ENCODE data around the gene GPR35. TPM values are rescaled to one million over a fixed set of nuclear protein-coding genes. Genes with fewer than 3 reads are reported as not detected.

The GPR35 gene
- total RNA-seq, 1 donor from 2014 or later, result 0.82 TPM

DNA sequence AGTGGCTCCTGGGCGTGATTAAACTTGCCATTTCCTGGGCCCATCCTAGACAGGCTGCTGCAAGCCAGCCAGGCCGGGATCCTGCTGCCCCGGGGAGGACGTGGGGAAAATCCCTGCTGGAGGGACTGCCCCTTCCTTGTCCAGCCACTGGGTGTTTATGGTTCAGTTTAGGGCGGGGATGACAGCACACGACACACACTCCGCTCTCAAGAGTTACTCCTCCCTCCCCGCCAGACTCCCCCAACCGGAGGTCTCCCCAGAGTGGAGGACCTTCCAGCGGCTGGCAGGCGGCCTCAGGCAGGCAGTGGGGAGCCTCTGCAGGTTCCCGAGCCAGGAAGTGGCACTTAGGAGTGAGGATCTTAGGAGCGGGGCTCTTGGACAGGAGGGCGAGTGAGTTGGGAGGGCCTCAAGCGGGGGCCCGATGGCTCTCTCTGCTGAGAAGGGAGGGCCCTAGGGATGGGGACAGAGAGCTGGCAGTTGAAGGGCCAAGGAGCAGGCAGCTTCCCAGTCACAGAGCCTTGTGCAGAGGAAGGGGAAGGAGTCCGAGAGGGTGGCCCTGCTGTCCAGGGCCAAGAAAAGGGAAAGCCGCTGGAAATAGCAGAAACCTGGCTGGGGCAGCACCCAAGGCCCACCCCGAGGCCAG, 5.7 kb upstream of the GPR35 start:
- Histone ChIP-seq H4K20me1 (ENCODE audit: insufficient read depth, low read length) (no peaks in the 10 kb centered on the region), H3K4me3 (ENCODE audit: insufficient read depth, low read depth, low read length) (no peak overlapping the region), H3K27me3 (ENCODE audit: insufficient read depth, low read length) (no peaks in the 10 kb centered on the region), H2AFZ (ENCODE audit: low read depth, low read length) (no peak overlapping the region), H3K27ac (ENCODE audit: low read depth, low read length) (no peak overlapping the region), H3K4me2 (ENCODE audit: low read length) (no peak overlapping the region), H3K9me3 (ENCODE audit: insufficient read depth, low read depth, low read length) (no peaks in the 10 kb centered on the region), H3K4me1 (ENCODE audit: insufficient read depth, low read length) (peaks cover 3% of the 10 kb centered on the region), H3K79me2 (ENCODE audit: insufficient read depth, low read length) (no peaks in the 10 kb centered on the region), H3K9ac (ENCODE audit: low read length) (no peak overlapping the region), H3K36me3 (ENCODE audit: insufficient read depth, low read length) (no peaks in the 10 kb centered on the region)
- FAIRE-seq (no peak), DNase-seq (ENCODE audit: low read depth) (no peak)
- H3K36me3 Mint-ChIP-seq (ENCODE audit: low read depth, unreplicated experiment), result peaks cover 11% of the 10 kb centered on the region
- TF ChIP-seq EZH2 (IDR thresholded peaks at IDR 0.05; ENCODE audit: insufficient read depth, low read length), result no peak
- TF ChIP-seq, protein P1, sequence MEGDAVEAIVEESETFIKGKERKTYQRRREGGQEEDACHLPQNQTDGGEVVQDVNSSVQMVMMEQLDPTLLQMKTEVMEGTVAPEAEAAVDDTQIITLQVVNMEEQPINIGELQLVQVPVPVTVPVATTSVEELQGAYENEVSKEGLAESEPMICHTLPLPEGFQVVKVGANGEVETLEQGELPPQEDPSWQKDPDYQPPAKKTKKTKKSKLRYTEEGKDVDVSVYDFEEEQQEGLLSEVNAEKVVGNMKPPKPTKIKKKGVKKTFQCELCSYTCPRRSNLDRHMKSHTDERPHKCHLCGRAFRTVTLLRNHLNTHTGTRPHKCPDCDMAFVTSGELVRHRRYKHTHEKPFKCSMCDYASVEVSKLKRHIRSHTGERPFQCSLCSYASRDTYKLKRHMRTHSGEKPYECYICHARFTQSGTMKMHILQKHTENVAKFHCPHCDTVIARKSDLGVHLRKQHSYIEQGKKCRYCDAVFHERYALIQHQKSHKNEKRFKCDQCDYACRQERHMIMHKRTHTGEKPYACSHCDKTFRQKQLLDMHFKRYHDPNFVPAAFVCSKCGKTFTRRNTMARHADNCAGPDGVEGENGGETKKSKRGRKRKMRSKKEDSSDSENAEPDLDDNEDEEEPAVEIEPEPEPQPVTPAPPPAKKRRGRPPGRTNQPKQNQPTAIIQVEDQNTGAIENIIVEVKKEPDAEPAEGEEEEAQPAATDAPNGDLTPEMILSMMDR (IDR thresholded peaks at IDR 0.05; ENCODE audit: insufficient read depth, low read depth, low read length), result no peak
- no peaks in the 10 kb centered on the region for H3K27me3 Mint-ChIP-seq (ENCODE audit: low read depth, unreplicated experiment)
- H3K4me1 Mint-ChIP-seq (ENCODE audit: low read depth, unreplicated experiment), result peaks cover 6% of the 10 kb centered on the region
- H3K27ac Mint-ChIP-seq (ENCODE audit: unreplicated experiment), result no peak overlapping the region
- H3K9me3 Mint-ChIP-seq (ENCODE audit: unreplicated experiment), result peaks cover 5% of the 10 kb centered on the region
- no peak overlapping the region for H3K4me3 Mint-ChIP-seq (ENCODE audit: unreplicated experiment)

DNA sequence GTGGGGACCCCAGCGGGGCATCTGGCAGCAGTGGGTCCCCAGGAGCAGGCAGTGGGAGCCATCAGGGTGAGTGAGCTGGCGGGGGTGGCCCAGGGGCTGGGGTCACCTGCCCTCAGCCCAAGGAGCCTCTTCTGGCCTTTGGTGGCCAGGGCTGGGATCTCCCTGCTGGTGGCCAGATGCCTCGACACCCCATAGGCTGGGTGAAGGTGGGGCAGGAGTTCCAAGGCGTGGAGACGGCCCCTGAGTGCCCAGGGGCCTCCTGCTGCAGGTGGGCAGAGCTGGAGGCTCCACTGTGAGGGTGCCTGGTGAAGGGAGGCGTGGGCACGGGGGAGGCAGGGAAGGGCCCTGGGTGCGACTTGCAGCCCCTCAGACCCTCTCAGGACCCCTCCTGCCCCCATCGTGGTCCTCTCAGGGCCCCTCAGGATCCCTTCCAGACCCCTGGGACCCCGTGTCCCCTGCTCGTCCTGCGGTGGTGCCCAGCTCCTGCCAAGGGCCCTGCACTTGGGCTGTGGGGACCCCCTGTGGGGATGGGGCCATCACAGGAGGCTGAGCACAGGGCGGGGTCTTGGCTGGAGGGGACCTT, 5.0 kb upstream of the GPR35 start:
- H3K27ac ChIP-seq (ENCODE audit: low read depth, low read length), result no peak overlapping the region
- H3K4me3 ChIP-seq (ENCODE audit: insufficient read depth, low read depth, low read length), result no peak overlapping the region
- H3K4me1 ChIP-seq (ENCODE audit: insufficient read depth, low read length), result peaks cover 9% of the 10 kb centered on the region
- H3K36me3 ChIP-seq (ENCODE audit: insufficient read depth, low read length), result no peaks in the 10 kb centered on the region
- Mint-ChIP-seq H3K27ac (ENCODE audit: unreplicated experiment) (no peak overlapping the region), H3K4me3 (ENCODE audit: unreplicated experiment) (no peak overlapping the region), H3K36me3 (ENCODE audit: low read depth, unreplicated experiment) (peaks cover 11% of the 10 kb centered on the region), H3K27me3 (ENCODE audit: low read depth, unreplicated experiment) (no peaks in the 10 kb centered on the region), H3K4me1 (ENCODE audit: low read depth, unreplicated experiment) (peaks cover 6% of the 10 kb centered on the region), H3K9me3 (ENCODE audit: unreplicated experiment) (peaks cover 5% of the 10 kb centered on the region)
- no peak overlapping the region for H3K4me2 ChIP-seq (ENCODE audit: low read length)
- no peaks in the 10 kb centered on the region for H3K9me3 ChIP-seq (ENCODE audit: insufficient read depth, low read depth, low read length)
- no peaks in the 10 kb centered on the region for H3K27me3 ChIP-seq (ENCODE audit: insufficient read depth, low read length)
- no peak overlapping the region for H3K9ac ChIP-seq (ENCODE audit: low read length)
- FAIRE-seq (no peak), DNase-seq (ENCODE audit: low read depth) (no peak)
- TF ChIP-seq EZH2 (IDR thresholded peaks at IDR 0.05; ENCODE audit: insufficient read depth, low read length), result no peak
- TF ChIP-seq, protein P1 (IDR thresholded peaks at IDR 0.05; ENCODE audit: insufficient read depth, low read depth, low read length), result no peak
- no peaks in the 10 kb centered on the region for H4K20me1 ChIP-seq (ENCODE audit: insufficient read depth, low read length)
- no peak overlapping the region for H2AFZ ChIP-seq (ENCODE audit: low read depth, low read length)
- no peaks in the 10 kb centered on the region for H3K79me2 ChIP-seq (ENCODE audit: insufficient read depth, low read length)

DNA sequence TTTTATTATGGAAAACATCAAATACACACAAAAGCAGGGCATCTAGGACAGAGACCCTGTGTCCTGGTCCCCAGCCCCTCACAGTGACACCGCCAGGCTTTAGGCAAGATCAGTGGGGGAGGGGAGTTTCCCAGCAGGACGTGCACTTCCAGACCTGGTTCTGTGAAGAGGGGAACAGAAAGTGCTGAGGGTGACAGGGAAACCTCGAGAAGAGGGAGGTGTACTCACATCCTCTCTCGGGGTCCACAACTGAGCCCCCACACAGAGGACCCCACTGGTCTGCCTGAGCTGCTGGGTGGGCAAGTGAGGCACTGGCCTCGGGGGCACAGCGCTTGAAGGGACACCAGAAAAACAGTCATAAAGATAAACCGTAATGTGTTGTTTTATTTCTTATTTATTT, 4.4 kb upstream of the GPR35 start:
- H3K27me3 Mint-ChIP-seq (ENCODE audit: low read depth, unreplicated experiment), result no peaks in the 10 kb centered on the region
- Histone ChIP-seq H3K9ac (ENCODE audit: low read length) (no peak overlapping the region), H3K27ac (ENCODE audit: low read depth, low read length) (no peak overlapping the region), H3K79me2 (ENCODE audit: insufficient read depth, low read length) (no peaks in the 10 kb centered on the region), H3K4me1 (ENCODE audit: insufficient read depth, low read length) (peaks cover 11% of the 10 kb centered on the region), H3K4me2 (ENCODE audit: low read length) (no peak overlapping the region), H3K4me3 (ENCODE audit: insufficient read depth, low read depth, low read length) (no peak overlapping the region), H4K20me1 (ENCODE audit: insufficient read depth, low read length) (no peaks in the 10 kb centered on the region), H3K36me3 (ENCODE audit: insufficient read depth, low read length) (no peaks in the 10 kb centered on the region), H3K9me3 (ENCODE audit: insufficient read depth, low read depth, low read length) (no peaks in the 10 kb centered on the region), H2AFZ (ENCODE audit: low read depth, low read length) (no peak overlapping the region), H3K27me3 (ENCODE audit: insufficient read depth, low read length) (no peaks in the 10 kb centered on the region)
- H3K4me3 Mint-ChIP-seq (ENCODE audit: unreplicated experiment), result no peak overlapping the region
- TF ChIP-seq, protein P1 (IDR thresholded peaks at IDR 0.05; ENCODE audit: insufficient read depth, low read depth, low read length), result no peak
- no peak for TF ChIP-seq EZH2 (IDR thresholded peaks at IDR 0.05; ENCODE audit: insufficient read depth, low read length)
- FAIRE-seq, result no peak
- H3K36me3 Mint-ChIP-seq (ENCODE audit: low read depth, unreplicated experiment), result peaks cover 11% of the 10 kb centered on the region
- H3K4me1 Mint-ChIP-seq (ENCODE audit: low read depth, unreplicated experiment), result peaks cover 6% of the 10 kb centered on the region
- peaks cover 5% of the 10 kb centered on the region for H3K9me3 Mint-ChIP-seq (ENCODE audit: unreplicated experiment)
- DNase-seq (ENCODE audit: low read depth), result no peak
- H3K27ac Mint-ChIP-seq (ENCODE audit: unreplicated experiment), result no peak overlapping the region
